Peyer's patch (tissue), 4 donors: ENCODE measurements around the gene ZCCHC17. TPM values are rescaled to one million over a fixed set of nuclear protein-coding genes. Genes with fewer than 3 reads are reported as not detected.

Experiments used
- DNase-seq, 3 donors: peaks; one replicate each; pipeline ENCODE4 v3.0.0-alpha.2; 2017 to 2019
- H3K27ac ChIP-seq, 4 donors: fragments of 200-600 bp; sonication (generic); one replicate each; pipeline ENCODE4 v1.5.1; 2016 to 2019
- H3K27me3 ChIP-seq, 2 donors: fragments of 200-600 bp; sonication (generic); one replicate each; pipeline ENCODE4 v1.5.1; 2019
- H3K36me3 ChIP-seq, 3 donors: fragments of 200-600 bp; sonication (generic); one replicate each; pipeline ENCODE4 v1.5.1; 2016 to 2019
- H3K4me1 ChIP-seq, 4 donors: fragments of 200-600 bp; sonication (generic); one replicate each; pipeline ENCODE4 v1.5.1; 2016 to 2019
- H3K4me3 ChIP-seq, 4 donors: fragments of 200-600 bp; sonication (generic); 1 replicate in 3 of 4; 2 replicates in 1 of 4; pipeline ENCODE4 v1.5.1; 2016 to 2019; ENCODE audit warnings: mild to moderate bottlenecking in 1 of 4
- H3K9me3 ChIP-seq, 4 donors: fragments of 200-600 bp; sonication (generic); one replicate each; pipeline ENCODE4 v1.5.1; 2016 to 2019; ENCODE audit warnings: mild to moderate bottlenecking in 1 of 4
- CTCF ChIP-seq, 6 experiments: fragments of 450-650 bp in 4 of 6; fragments of 200-600 bp in 2 of 6; sonication (generic) in 1 of 6; IDR thresholded peaks; one replicate each; pipeline ENCODE4 v1.5.1; 2017 to 2019; ENCODE audit warnings: antibody characterized with exemption in 6 of 6, mild to moderate bottlenecking in 3 of 6, moderate library complexity in 1 of 6
- POLR2A ChIP-seq, 2 donors: fragments of 450-650 bp; IDR thresholded peaks; one replicate each; pipeline ENCODE4 v1.5.1; 2017; ENCODE audit warnings: antibody characterized with exemption in 2 of 2, mild to moderate bottlenecking in 2 of 2, moderate library complexity in 2 of 2
- total RNA-seq, 4 donors: library from RNA; depleted of rRNA; stranded (reverse); fragments of >200 nt; gene quantifications; one replicate each; pipeline ENCODE4 v1.1.0, GENCODE V29; 2016

Gene ZCCHC17
- total RNA-seq, 4 donors from 2014 or later: 5.4 to 9.8 (median 8.1) TPM

GRCh38 chr1:31346785-31347184, 50.0 kb downstream of the ZCCHC17 start:
- Histone ChIP-seq H3K36me3 (peaks cover 0 to 26% (median 0%) of the 10 kb centered on the region in 3 donors), H3K4me3 (no peak overlapping the region)

GRCh38 chr1:31348449-31348848, 51.6 kb downstream of the ZCCHC17 start:
- Histone ChIP-seq H3K9me3 (no peaks in the 10 kb centered on the region), H3K36me3 (peaks cover 0 to 31% (median 0%) of the 10 kb centered on the region in 3 donors)
- no peak for DNase-seq

More at GRCh38 chr1:31346785-31347184, 50.0 kb downstream of the ZCCHC17 start:
- no peak overlapping the region for H3K27ac ChIP-seq
- TF ChIP-seq CTCF (IDR thresholded peaks at IDR 0.05) (no peak), POLR2A (IDR thresholded peaks at IDR 0.05) (no peak)
- no peaks in the 10 kb centered on the region for H3K4me1 ChIP-seq
- DNase-seq: no peak
- no peaks in the 10 kb centered on the region for H3K27me3 ChIP-seq
- H3K9me3 ChIP-seq: no peaks in the 10 kb centered on the region

GRCh38 chr1:31354283-31354682, 57.5 kb downstream of the ZCCHC17 start:
- H3K4me1 ChIP-seq: no peaks in the 10 kb centered on the region
- no peak overlapping the region for H3K4me3 ChIP-seq
- no peak overlapping the region for H3K27ac ChIP-seq
- TF ChIP-seq CTCF (IDR thresholded peaks at IDR 0.05): no peak
- no peak for TF ChIP-seq POLR2A (IDR thresholded peaks at IDR 0.05)
- no peak for DNase-seq
- H3K9me3 ChIP-seq: no peaks in the 10 kb centered on the region
- H3K27me3 ChIP-seq: no peaks in the 10 kb centered on the region
- H3K36me3 ChIP-seq: peaks cover 0 to 18% (median 0%) of the 10 kb centered on the region in 3 donors

More at GRCh38 chr1:31348449-31348848, 51.6 kb downstream of the ZCCHC17 start:
- Histone ChIP-seq H3K4me3 (no peak overlapping the region), H3K4me1 (no peaks in the 10 kb centered on the region), H3K27me3 (no peaks in the 10 kb centered on the region), H3K27ac (no peak overlapping the region)
- no peak for TF ChIP-seq CTCF (IDR thresholded peaks at IDR 0.05)
- TF ChIP-seq POLR2A (IDR thresholded peaks at IDR 0.05): no peak

- no peak overlapping the region for H3K27ac ChIP-seq
- no peaks in the 10 kb centered on the region for H3K27me3 ChIP-seq
- H3K4me3 ChIP-seq: no peak overlapping the region
- DNase-seq: no peak
- peaks cover 0 to 14% (median 0%) of the 10 kb centered on the region in 3 donors for H3K36me3 ChIP-seq
- no peaks in the 10 kb centered on the region for H3K9me3 ChIP-seq
- no peaks in the 10 kb centered on the region for H3K4me1 ChIP-seq
- TF ChIP-seq POLR2A (IDR thresholded peaks at IDR 0.05) (no peak), CTCF (IDR thresholded peaks at IDR 0.05) (no peak)
Measured at GRCh38 chr1:31356427-31356826, 59.6 kb downstream of the ZCCHC17 start.

GRCh38 chr1:31361607-31362006, 64.8 kb downstream of the ZCCHC17 start:
- Histone ChIP-seq H3K4me3 (no peak overlapping the region), H3K9me3 (no peaks in the 10 kb centered on the region), H3K36me3 (peaks cover 0 to 29% (median 0%) of the 10 kb centered on the region in 3 donors), H3K4me1 (no peaks in the 10 kb centered on the region), H3K27ac (no peak overlapping the region), H3K27me3 (no peaks in the 10 kb centered on the region)
- no peak for TF ChIP-seq CTCF (IDR thresholded peaks at IDR 0.05)
- no peak for TF ChIP-seq POLR2A (IDR thresholded peaks at IDR 0.05)
- no peak for DNase-seq

GRCh38 chr1:31362032-31362431, 65.2 kb downstream of the ZCCHC17 start:
- TF ChIP-seq CTCF (IDR thresholded peaks at IDR 0.05) (no peak), POLR2A (IDR thresholded peaks at IDR 0.05) (no peak)
- no peak for DNase-seq
- Histone ChIP-seq H3K4me3 (no peak overlapping the region), H3K27me3 (no peaks in the 10 kb centered on the region), H3K36me3 (peaks cover 0 to 29% (median 0%) of the 10 kb centered on the region in 3 donors), H3K4me1 (no peaks in the 10 kb centered on the region), H3K9me3 (no peaks in the 10 kb centered on the region), H3K27ac (no peak overlapping the region)
